IMR-90 (cell line): ENCODE data around the gene SEC23IP. TPM values are rescaled to one million over a fixed set of nuclear protein-coding genes. Genes with fewer than 3 reads are reported as not detected.

Source experiments
- ATAC-seq: fragments of 200-7000 bp; cut with Tn5 transposase; 2 replicates; pipeline ENCODE4 v1.9.1; 2020; ENCODE audit warnings: low read depth, mild to moderate bottlenecking, moderate library complexity
- BruUV-seq: library from RNA; stranded (reverse); fragments of 400-500 nt; replicated peaks from 2 replicates; lab custom pipeline; 2021; lab: Mats Ljungman, UMichigan
- CTCF ChIA-PET: fragments of 300-600 bp; formaldehyde crosslinking; extraction: SDS; loops from one replicate; lab custom pipeline; 2021; ENCODE audit warnings: antibody characterized with exemption; lab: Yijun Ruan, JAX
- POLR2A ChIA-PET: fragments of 300-600 bp; sonication (Branson Sonifier 250); formaldehyde crosslinking; loops from one replicate; lab custom pipeline; 2022; ENCODE audit warnings: antibody characterized with exemption; ENCODE audit not compliant: unreplicated experiment; lab: Charles Lee
- DNase-seq: peaks from one replicate; pipeline ENCODE4 v3.0.0; 2013
- H2AFZ ChIP-seq: replicated peaks from 2 replicates; pipeline ENCODE3; 2013; ENCODE audit warnings: low read length, mild to moderate bottlenecking; ENCODE audit not compliant: poor library complexity
- H2AK5ac ChIP-seq: 2 replicates; pipeline ENCODE4 v1.6.1; 2013; ENCODE audit warnings: low read depth, low read length, inconsistent platforms
- H2AK9ac ChIP-seq: replicated peaks from 2 replicates; pipeline ENCODE3; 2013; ENCODE audit warnings: mild to moderate bottlenecking, low read depth, low read length, moderate library complexity; ENCODE audit not compliant: poor library complexity
- H2BK120ac ChIP-seq: 2 replicates; pipeline ENCODE4 v1.6.1; 2013; ENCODE audit warnings: low read depth, low read length, inconsistent platforms
- H2BK15ac ChIP-seq: 3 replicates; pipeline ENCODE4 v1.6.1; 2013; ENCODE audit warnings: low read depth, low read length, inconsistent platforms
- H2BK20ac ChIP-seq: 2 replicates; pipeline ENCODE4 v1.6.1; 2013; ENCODE audit warnings: low read depth, mild to moderate bottlenecking, inconsistent platforms, low read length, moderate library complexity
- H2BK5ac ChIP-seq: 2 replicates; pipeline ENCODE4 v1.6.1; 2013; ENCODE audit warnings: mild to moderate bottlenecking, low read depth, low read length, inconsistent platforms; ENCODE audit not compliant: poor library complexity, severe bottlenecking
- H3K14ac ChIP-seq: replicated peaks from 2 replicates; pipeline ENCODE4 v1.6.1; 2013; ENCODE audit warnings: low read depth, low read length, inconsistent platforms
- H3K18ac ChIP-seq: 2 replicates; pipeline ENCODE4 v1.6.1; 2013; ENCODE audit warnings: low read depth, low read length, control low read depth
- H3K23ac ChIP-seq: 2 replicates; pipeline ENCODE4 v1.6.1; 2013; ENCODE audit warnings: low read depth, low read length, inconsistent platforms
- H3K27ac ChIP-seq: 2 replicates; pipeline ENCODE4 v1.5.1; 2013; ENCODE audit warnings: mild to moderate bottlenecking, control low read depth, low read length; ENCODE audit not compliant: insufficient read depth
- H3K27me3 ChIP-seq: 2 replicates; pipeline ENCODE4 v1.6.1; 2013; ENCODE audit warnings: low read length; ENCODE audit not compliant: control insufficient read depth, insufficient read depth
- H3K36me3 ChIP-seq: 2 replicates; pipeline ENCODE4 v1.6.1; 2013; ENCODE audit warnings: low read length, mixed read lengths; ENCODE audit not compliant: control insufficient read depth, insufficient read depth
- H3K4ac ChIP-seq: 2 replicates; pipeline ENCODE4 v1.6.1; 2013; ENCODE audit warnings: low read depth, low read length, inconsistent platforms
- H3K4me1 ChIP-seq: 2 replicates; pipeline ENCODE4 v1.6.1; 2013; ENCODE audit warnings: low read length, mixed read lengths; ENCODE audit not compliant: control insufficient read depth, insufficient read depth
- H3K4me2 ChIP-seq: 2 replicates; pipeline ENCODE4 v1.6.1; 2013; ENCODE audit warnings: low read depth, mild to moderate bottlenecking, control low read depth, low read length, moderate library complexity
- H3K4me3 ChIP-seq: 2 replicates; pipeline ENCODE4 v1.5.1; 2013; ENCODE audit warnings: low read depth, mild to moderate bottlenecking, control low read depth, low read length, moderate library complexity; ENCODE audit not compliant: insufficient read depth
- H3K56ac ChIP-seq: 2 replicates; pipeline ENCODE4 v1.6.1; 2013; ENCODE audit warnings: low read length, inconsistent platforms; ENCODE audit not compliant: insufficient read depth; ENCODE audit errors: extremely low read depth
- H3K79me1 ChIP-seq, 2 experiments: 2 replicates each; pipeline ENCODE4 v1.6.1; 2013; ENCODE audit warnings: low read length in 2 of 2, inconsistent platforms in 1 of 2, low read depth in 1 of 2
- H3K9ac ChIP-seq: 2 replicates; pipeline ENCODE4 v1.6.1; 2013; ENCODE audit warnings: low read depth, low read length, control low read depth
- H3K9me1 ChIP-seq: 2 replicates; pipeline ENCODE4 v1.6.1; 2013; ENCODE audit warnings: low read length, inconsistent platforms; ENCODE audit not compliant: insufficient read depth
- H3K9me3 ChIP-seq: 2 replicates; pipeline ENCODE4 v1.6.1; 2013; ENCODE audit warnings: low read length; ENCODE audit not compliant: control insufficient read depth, insufficient read depth
- H4K20me1 ChIP-seq: 2 replicates; pipeline ENCODE4 v1.6.1; 2013; ENCODE audit warnings: low read length, inconsistent platforms; ENCODE audit not compliant: insufficient read depth
- H4K5ac ChIP-seq: 2 replicates; pipeline ENCODE4 v1.6.1; 2013; ENCODE audit warnings: mild to moderate bottlenecking, low read depth, low read length, control low read depth
- H4K8ac ChIP-seq, 2 experiments: 2 replicates each; pipeline ENCODE4 v1.6.1; 2013; ENCODE audit warnings: low read depth in 2 of 2, low read length in 2 of 2, control low read depth in 1 of 2, inconsistent platforms in 1 of 2
- H4K91ac ChIP-seq: 2 replicates; pipeline ENCODE4 v1.6.1; 2013; ENCODE audit warnings: low read depth, low read length, inconsistent platforms; ENCODE audit not compliant: insufficient read depth
- BHLHE40 ChIP-seq: fragments of 150-350 bp; IDR thresholded peaks from 2 replicates; pipeline ENCODE4 v1.6.1; 2016; ENCODE audit warnings: mild to moderate bottlenecking, low read depth, low read length
- CEBPB ChIP-seq: IDR thresholded peaks from 2 replicates; pipeline ENCODE4 v1.6.1; 2012; ENCODE audit warnings: low read depth, low read length, improper control_type of control experiment
- MAFK ChIP-seq: IDR thresholded peaks from 2 replicates; pipeline ENCODE4 v1.6.1; 2012; ENCODE audit warnings: low read depth, low read length, improper control_type of control experiment
- MAZ ChIP-seq: IDR thresholded peaks from 2 replicates; pipeline ENCODE4 v1.6.1; 2012; ENCODE audit warnings: low read depth, mild to moderate bottlenecking, low read length, improper control_type of control experiment, moderate library complexity, borderline replicate concordance
- MXI1 ChIP-seq: IDR thresholded peaks from 2 replicates; pipeline ENCODE4 v1.6.1; 2012; ENCODE audit warnings: low read depth, mild to moderate bottlenecking, low read length, moderate library complexity, borderline replicate concordance
- RCOR1 ChIP-seq: IDR thresholded peaks from 2 replicates; pipeline ENCODE4 v1.6.1; 2012; ENCODE audit warnings: mild to moderate bottlenecking, low read length, improper control_type of control experiment; ENCODE audit not compliant: insufficient replicate concordance
- WGBS, 2 experiments: methylation state at CpG; one replicate each; pipeline versions ENCODE4 v1.1.5 to v1.1.7; 2013; ENCODE audit warnings: missing lambda C conversion rate in 2 of 2; ENCODE audit not compliant: insufficient read length in 1 of 2; ENCODE audit errors: extremely low coverage in 2 of 2; 5-methylcytosine and 5-hydroxymethylcytosine counted together
- dilution Hi-C: fragments of 300-500 bp; cut with HindIII; formaldehyde crosslinking; loops from one replicate; pipeline ENCODE4 v1.14.3; 2018; ENCODE audit warnings: low sequenced_read_pairs; ENCODE audit not compliant: unreplicated experiment
- in situ Hi-C: fragments of 300-500 bp; cut with MboI; formaldehyde crosslinking; loops from 3 replicates; pipeline ENCODE4 v1.14.3; 2019; ENCODE audit warnings: low sequenced_read_pairs, inconsistent platforms, mixed read lengths
- intact Hi-C: fragments of 100-400 bp; cut with micrococcal nuclease; formaldehyde crosslinking; loops from 2 replicates; pipeline ENCODE4 v1.10.0; 2022
- polyA plus RNA-seq, 3 experiments: library from polyadenylated mRNA; depleted of rRNA; stranded (reverse); fragments of >200 nt; gene quantifications; 2 replicates each; pipeline ENCODE4 v1.2.3, GENCODE V29; 2012; ENCODE audit warnings: low replicate concordance in 1 of 3
- total RNA-seq: library from RNA; depleted of rRNA; stranded (reverse); fragments of >200 nt; gene quantifications from 2 replicates; pipeline ENCODE4 v1.2.3, GENCODE V29; 2012

The SEC23IP gene
- total and polyA plus RNA-seq, 2 of the 4 experiments (the other 2 are of a cell fraction), result 37.4 to 39.8 TPM

- Histone ChIP-seq H3K18ac (no peak overlapping the region), H3K14ac (no peak overlapping the region), H4K91ac (no peak overlapping the region), H3K36me3 (peaks cover 17% of the 10 kb centered on the region), H2BK5ac (peak overlapping the region; percentile 59), H3K9me1 (peaks cover 25% of the 10 kb centered on the region), H2BK20ac (peak overlapping the region; percentile 25; the same call in 1 of the 2 replicates), H2AFZ (no peak overlapping the region), H3K4me2 (peak overlapping the region; percentile 63), H3K27ac (peak overlapping the region; percentile 30; the same call in 1 of the 2 replicates), H3K23ac (0 out of 2 replicates have a peak overlapping the region, but pooled peaks have one; percentile 25), H3K27me3 (no peaks in the 10 kb centered on the region), H3K9ac (no peak overlapping the region), H2AK5ac (0 out of 2 replicates have a peak overlapping the region, but pooled peaks have one; percentile 30), H2AK9ac (no peak overlapping the region), H4K20me1 (peaks cover 58% of the 10 kb centered on the region), H3K4me3 (no peak overlapping the region), H2BK120ac (peak overlapping the region; percentile 13; the same call in 1 of the 2 replicates), H3K9me3 (no peaks in the 10 kb centered on the region), H3K79me1 (peaks cover 9 to 71% of the 10 kb centered on the region in 2 experiments), H3K4me1 (peaks cover 10% of the 10 kb centered on the region), H4K5ac (no peak overlapping the region), H3K56ac (no peak overlapping the region), H4K8ac (no peak overlapping the region; a peak in 1 of 4 replicates), H3K4ac (peak overlapping the region; percentile 31; the same call in 1 of the 2 replicates), H2BK15ac (no peak overlapping the region)
- no TSS peak for BruUV-seq
- CTCF ChIA-PET, result interaction anchor here (0.6 to 0.7 kb wide), 2 partner anchors 17 to 859 kb away, joined by 4 read pairs; no protein-coding TSS in a partner anchor
- in situ Hi-C loops (no loop called here), dilution Hi-C loops (no loop called here), intact Hi-C loops (no loop called here)
- peak; percentile 95 for DNase-seq
- WGBS, 2 experiments, result 0% methylated on average over 3 of the region's 4 CpGs; no CpG with 5 or more reads in 1 of the 2 experiments
- ATAC-seq, result peak; percentile 59
- POLR2A ChIA-PET, result no interaction called here
- TF ChIP-seq BHLHE40, result no peak
- peak; percentile 99 for TF ChIP-seq CEBPB
- TF ChIP-seq RCOR1, result no peak
- TF ChIP-seq MAZ, result 0 out of 2 replicates have a peak, but pooled peaks have one; percentile 40
- peak; percentile 35; the same call in 1 of the 2 replicates for TF ChIP-seq MAFK
- TF ChIP-seq MXI1, result peak; percentile 83; the same call in 1 of the 2 replicates
Observed at GRCh38 chr10:119896061-119896655, 3.6 kb downstream of the SEC23IP start.
